Stimulated activated CD8-positive, alpha-beta memory T cell treated with anti-CD3 and anti-CD28 coated beads, Interleukin-2, amount 100 ng/mL, for 1 hour (primary cell): ENCODE data around the gene RET.

ENCODE experiments used
- DNase-seq, 2 donors: peaks; one replicate each; pipeline ENCODE4 v3.0.0-alpha.2; 2020; ENCODE audit warnings: low read depth in 2 of 2

RET gene

GRCh38 chr10:43062402-43063160 lies 14.3 kb upstream of the RET start:
- DNase-seq: no peak

- DNase-seq: no peak
Observed at GRCh38 chr10:43064331-43065075, 12.4 kb upstream of the RET start.

DNA sequence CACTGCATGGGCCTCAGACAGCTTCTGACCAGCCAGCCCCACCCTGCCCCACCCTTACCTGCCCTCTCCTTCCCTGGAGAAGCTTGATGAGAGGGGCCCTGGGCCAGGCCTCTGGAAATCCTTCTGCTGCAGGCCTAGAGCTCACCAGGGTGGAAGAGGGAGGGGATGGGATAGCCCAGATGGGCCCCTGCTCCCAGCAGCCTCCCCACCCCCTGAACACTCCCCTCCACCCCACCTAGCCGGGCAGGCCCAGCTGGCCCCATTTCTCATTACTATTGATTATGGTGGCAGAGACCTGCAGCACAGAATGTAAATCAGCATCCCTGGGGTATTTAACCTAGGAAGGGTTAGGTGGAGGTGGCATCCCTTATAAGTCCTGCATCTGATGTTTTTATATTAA lies 11.6 kb upstream of the RET start:
- no peak for DNase-seq

- DNase-seq: no peak
Observed at GRCh38 chr10:43065761-43066160, 11.1 kb upstream of the RET start.

DNA sequence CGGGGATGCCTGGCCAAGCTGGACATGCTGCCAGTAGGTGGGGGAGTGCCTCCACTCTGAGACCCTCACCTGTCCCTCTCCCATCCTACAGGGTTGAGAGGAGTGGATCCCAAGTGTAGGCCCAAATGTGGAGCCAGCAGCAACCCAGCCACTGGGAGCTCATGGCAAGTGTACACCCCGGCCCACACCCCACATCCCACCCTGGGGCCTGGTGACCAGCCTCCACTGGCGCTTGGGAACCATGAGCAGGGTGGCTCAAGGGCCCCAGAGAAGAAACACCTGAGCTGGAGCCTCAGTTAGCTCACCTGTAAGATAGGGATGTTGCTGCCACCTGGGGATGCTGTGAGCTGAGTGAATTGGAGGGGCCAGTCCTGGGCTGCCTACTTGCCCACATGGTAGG lies 10.4 kb upstream of the RET start:
- no peak for DNase-seq

GRCh38 chr10:43067391-43068135 lies 9.3 kb upstream of the RET start:
- no peak for DNase-seq

DNA sequence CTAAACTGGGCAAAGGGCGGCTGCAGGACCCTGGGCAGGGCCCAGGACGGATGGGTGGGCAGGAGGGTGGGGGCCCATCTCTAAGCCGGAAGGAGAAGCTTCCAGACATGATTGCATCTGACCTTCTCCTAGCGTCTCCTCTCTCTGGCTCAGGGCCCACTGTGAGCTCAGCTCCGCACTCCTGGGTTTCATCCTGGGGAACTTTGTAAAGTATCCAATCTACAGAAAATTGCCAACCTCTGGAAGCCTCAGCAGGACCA lies 8.8 kb upstream of the RET start:
- DNase-seq: no peak

- no peak for DNase-seq
Observed at GRCh38 chr10:43068471-43069210, 8.2 kb upstream of the RET start.

GRCh38 chr10:43069211-43069515 lies 7.7 kb upstream of the RET start:
- DNase-seq: no peak

DNA sequence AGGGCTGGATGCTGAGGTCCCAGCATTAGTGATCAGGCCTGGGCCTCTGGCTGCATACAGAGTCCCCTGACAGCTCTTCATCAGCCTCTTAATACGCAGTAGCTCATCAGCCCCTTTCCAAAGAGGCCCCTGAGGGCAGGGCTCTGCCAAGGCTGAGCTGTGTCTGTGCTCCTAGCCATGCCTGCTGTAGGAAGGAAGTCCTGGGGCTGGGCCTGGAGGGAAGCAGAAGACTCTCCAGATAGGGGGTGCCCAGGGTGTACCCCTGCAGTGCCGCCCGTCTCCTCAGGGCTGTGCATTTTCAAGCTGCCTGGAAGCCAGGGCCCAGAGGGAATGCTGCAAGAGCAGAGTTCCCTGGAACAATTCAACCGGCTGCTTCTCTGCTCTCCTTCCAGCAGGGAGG lies 7.3 kb upstream of the RET start:
- DNase-seq: no peak

DNA sequence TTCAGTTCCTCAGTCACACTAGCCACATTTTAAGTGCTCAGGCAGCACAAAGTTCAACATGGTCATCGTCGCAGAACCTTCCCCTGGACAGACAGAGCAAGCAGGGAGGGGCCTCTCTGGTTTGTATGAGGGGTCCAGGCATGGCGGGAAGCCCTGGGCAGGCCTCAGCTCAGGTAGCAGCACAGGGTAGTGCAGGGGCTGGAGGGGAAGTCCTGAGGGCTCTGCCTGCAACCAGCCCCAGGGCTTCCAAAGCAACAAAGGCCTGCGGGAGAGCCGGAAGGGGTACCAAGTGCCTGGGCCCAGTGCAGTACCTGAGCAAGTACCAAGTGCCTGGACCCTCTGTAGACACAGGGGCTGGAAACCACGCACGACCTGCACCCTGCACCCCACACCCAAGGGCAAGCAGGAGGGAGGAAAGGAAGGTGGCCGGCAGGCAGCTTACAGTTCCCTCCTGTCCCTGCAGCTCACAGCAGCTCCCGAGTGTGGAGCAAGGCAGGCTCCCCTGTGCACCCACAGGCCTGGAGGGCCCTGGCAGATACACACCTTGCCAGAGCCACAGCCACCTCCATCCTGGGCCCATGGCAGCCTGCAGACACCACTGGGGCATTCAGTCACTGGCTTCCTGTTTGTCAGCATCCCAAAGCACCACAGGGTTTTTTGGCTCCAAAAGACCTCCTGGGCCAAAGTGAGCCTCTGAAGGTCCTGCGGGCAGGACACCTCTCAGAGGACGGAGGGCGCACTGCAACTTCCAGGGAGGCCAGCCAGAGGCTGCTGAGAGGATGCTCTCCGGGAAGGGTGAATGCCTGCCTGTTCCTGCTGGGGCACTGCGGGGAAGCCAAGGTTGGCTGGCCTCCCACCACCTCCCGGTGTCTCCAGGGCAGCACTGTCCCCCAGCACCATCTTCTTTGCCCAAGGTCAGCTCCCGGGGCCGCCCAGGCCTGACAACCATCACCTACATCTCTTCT lies 6.5 kb upstream of the RET start:
- no peak for DNase-seq

GRCh38 chr10:43071865-43072650 lies 4.8 kb upstream of the RET start:
- no peak for DNase-seq

- DNase-seq: no peak
Observed at GRCh38 chr10:43073191-43073590, 3.7 kb upstream of the RET start.

DNA sequence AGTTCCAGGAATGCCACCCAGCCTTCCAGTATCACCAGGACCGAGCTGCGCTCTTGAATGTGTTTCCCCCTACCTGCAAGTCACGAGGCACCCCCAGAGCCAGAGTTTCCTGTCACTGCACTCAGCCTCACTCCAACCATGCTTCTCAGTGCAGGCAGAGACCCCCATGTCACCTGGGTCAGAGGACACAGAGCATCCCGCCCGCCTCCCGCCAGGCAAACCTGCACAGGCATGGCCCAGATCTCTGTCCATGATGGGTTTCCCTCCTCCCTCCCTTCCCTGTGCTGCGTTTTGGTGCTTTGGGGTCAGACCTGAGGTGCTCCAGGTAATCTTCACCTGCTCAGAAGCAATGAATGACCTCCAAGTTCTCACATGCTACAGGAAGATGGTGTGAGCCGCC lies 3.1 kb upstream of the RET start:
- DNase-seq: no peak

DNA sequence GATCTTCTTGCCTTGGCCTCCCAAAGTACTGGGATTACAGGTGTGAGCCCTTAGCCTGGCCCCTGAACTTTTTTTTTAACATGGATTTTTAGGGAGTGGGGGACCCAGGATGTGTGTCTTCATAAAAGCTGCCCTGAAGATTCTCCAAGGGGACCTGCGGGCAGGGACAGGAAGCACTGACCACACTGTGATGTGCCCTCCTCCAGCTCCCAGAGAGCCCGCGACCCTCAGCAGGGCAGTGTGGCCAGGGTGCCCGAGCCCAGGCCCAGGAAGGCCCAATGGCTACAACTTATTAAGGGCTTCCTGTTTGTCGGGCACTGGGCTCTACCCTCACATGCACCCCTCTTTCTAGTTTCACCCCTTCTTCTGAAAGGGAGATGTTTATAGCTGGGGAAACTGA lies 2.5 kb upstream of the RET start:
- no peak for DNase-seq

DNA sequence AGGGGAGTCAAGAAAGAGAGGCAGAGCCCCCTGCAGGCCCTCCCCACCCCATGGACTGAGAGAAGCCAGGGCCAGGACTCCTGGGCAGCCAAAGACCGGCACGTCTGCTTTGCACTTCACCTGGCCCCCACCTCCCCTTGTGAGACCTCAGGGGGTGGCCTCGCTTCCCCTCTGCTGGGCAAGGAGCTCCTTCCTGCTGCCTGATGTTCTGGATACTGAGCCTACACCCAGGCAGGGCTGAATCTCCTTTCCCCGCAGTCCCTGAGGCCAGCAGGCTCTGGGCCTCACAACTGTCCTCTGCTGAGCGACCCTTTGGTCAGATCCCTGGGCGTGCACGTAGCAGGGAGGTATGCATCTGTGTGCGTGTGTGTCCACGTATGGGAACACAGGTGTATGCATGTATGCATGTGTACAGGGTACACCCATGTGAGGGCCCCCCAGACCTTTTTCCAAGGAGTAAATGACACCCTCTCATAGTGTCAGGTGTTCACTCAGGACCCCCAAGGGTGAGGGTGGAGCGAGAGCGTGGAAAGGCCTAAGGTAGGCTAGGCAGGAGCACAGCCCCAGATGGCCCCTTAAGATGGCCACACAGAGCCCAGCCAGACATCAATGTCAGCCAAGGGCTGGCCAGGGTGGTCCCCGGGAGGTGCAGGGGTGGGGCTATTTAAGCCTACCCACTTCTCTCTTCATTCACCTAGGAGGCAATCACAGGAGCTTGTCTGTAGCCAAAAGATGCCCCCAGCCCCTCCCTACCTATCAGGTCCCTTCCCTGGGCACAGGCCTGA lies 1.9 kb upstream of the RET start:
- no peak for DNase-seq

DNA sequence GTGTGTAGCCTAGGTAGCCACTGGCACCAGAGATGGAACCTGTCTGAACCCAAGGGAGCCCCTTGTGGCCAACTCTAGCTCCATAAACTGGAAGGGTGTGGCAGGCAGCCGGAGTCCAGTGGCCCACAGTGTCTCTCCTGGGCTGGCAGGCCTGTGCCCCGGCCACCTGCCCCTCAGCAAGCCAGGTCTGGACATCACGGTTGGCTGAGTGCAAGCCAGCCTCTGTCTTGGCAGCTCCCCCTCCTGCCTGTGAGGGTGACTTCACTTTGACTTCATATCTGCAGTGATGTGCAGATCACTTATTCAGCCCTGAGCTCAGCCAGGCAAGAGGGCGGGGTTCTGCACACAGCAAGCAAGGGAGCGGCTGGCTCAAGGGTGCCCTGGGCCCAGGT lies 1.3 kb upstream of the RET start:
- DNase-seq: no peak

GRCh38 chr10:43076311-43076875 lies 476 bp upstream of the RET start:
- no peak for DNase-seq

- DNase-seq: no peak
Observed at GRCh38 chr10:43077421-43078171, 727 bp downstream of the RET start.
